Stimulated activated CD4-positive, alpha-beta T cell treated with anti-CD3 and anti-CD28 coated beads, Interleukin-15, amount 100 ng/mL, for 48 hours (primary cell): ENCODE data around the gene LRRC75A.

Experiments used
- DNase-seq, 2 donors: peaks; one replicate each; pipeline ENCODE4 v3.0.0-alpha.2; 2020; ENCODE audit warnings: low read depth in 2 of 2

LRRC75A gene

GRCh38 chr17:16493531-16494046 is 1.6 kb upstream of the LRRC75A start:
- DNase-seq: no peak

- no peak for DNase-seq
These were observed 879 bp upstream of the LRRC75A start for GRCh38 chr17:16492613-16493530.

- DNase-seq: no peak
These were observed 776 bp downstream of the LRRC75A start for GRCh38 chr17:16491131-16491702.

GRCh38 chr17:16489431-16489830 is 2.6 kb downstream of the LRRC75A start:
- no peak for DNase-seq

- no peak for DNase-seq
These were observed 3.0 kb downstream of the LRRC75A start for GRCh38 chr17:16488968-16489337.

GRCh38 chr17:16488186-16488967 is 3.6 kb downstream of the LRRC75A start:
- DNase-seq: no peak

- no peak for DNase-seq
These were observed 5.4 kb downstream of the LRRC75A start for GRCh38 chr17:16486373-16487250.

GRCh38 chr17:16484445-16485175 is 7.4 kb downstream of the LRRC75A start:
- no peak for DNase-seq

- no peak for DNase-seq
These were observed 8.9 kb downstream of the LRRC75A start for GRCh38 chr17:16483021-16483645.

- DNase-seq: no peak
These were observed 9.7 kb downstream of the LRRC75A start for GRCh38 chr17:16482253-16482652.

GRCh38 chr17:16480995-16481394 is 11.0 kb downstream of the LRRC75A start:
- no peak for DNase-seq

- no peak for DNase-seq
These were observed 12.7 kb downstream of the LRRC75A start for GRCh38 chr17:16479264-16479663.

GRCh38 chr17:16478649-16479048 is 13.3 kb downstream of the LRRC75A start:
- DNase-seq: no peak

- DNase-seq: no peak
These were observed 14.3 kb downstream of the LRRC75A start for GRCh38 chr17:16477666-16478065.

GRCh38 chr17:16477255-16477654 is 14.7 kb downstream of the LRRC75A start:
- no peak for DNase-seq

- DNase-seq: no peak
These were observed 16.8 kb downstream of the LRRC75A start for GRCh38 chr17:16475179-16475704.

- no peak for DNase-seq
These were observed 17.8 kb downstream of the LRRC75A start for GRCh38 chr17:16474012-16474725.

GRCh38 chr17:16473044-16474011 is 18.7 kb downstream of the LRRC75A start:
- DNase-seq: no peak
